Neural crest cell (in vitro differentiated cells): ENCODE measurements around the gene SLC35F1. TPM values are rescaled to one million over a fixed set of nuclear protein-coding genes. Genes with fewer than 3 reads are reported as not detected.
A peak's percentile ranks its signal among the peaks of the same experiment; 100 is the strongest.

Experiments
- DNase-seq: peaks from one replicate; pipeline ENCODE4 v3.0.0; 2021; ENCODE audit warnings: low read depth, mixed read lengths, low spot score
- H3K27ac Mint-ChIP-seq: one replicate; pipeline ENCODE4 v1.8.0; 2021; ENCODE audit warnings: mild to moderate bottlenecking, mixed read lengths; ENCODE audit not compliant: unreplicated experiment
- H3K27me3 Mint-ChIP-seq: 2 replicates; pipeline ENCODE4 v1.8.0; 2021; ENCODE audit warnings: low read depth, mild to moderate bottlenecking, mixed read lengths
- H3K36me3 Mint-ChIP-seq: 2 replicates; pipeline ENCODE4 v1.8.0; 2021; ENCODE audit warnings: low read depth, mild to moderate bottlenecking, mixed read lengths
- H3K4me1 Mint-ChIP-seq: 2 replicates; pipeline ENCODE4 v1.8.0; 2021; ENCODE audit warnings: mixed read lengths
- H3K4me3 Mint-ChIP-seq: one replicate; pipeline ENCODE4 v1.8.0; 2021; ENCODE audit warnings: mild to moderate bottlenecking, mixed read lengths
- H3K9me3 Mint-ChIP-seq: 2 replicates; pipeline ENCODE4 v1.8.0; 2021; ENCODE audit warnings: mixed read lengths
- total RNA-seq: library from RNA; stranded (reverse); gene quantifications from 2 replicates; pipeline ENCODE4 v1.2.1, GENCODE V29; 2021
- TF ChIP-seq, protein P1 (sequence below): fragments of 200-600 bp; sonication (generic); conservative IDR thresholded peaks from 2 replicates; pipeline ENCODE4 v1.5.0; 2021; ENCODE audit warnings: antibody characterized with exemption, mild to moderate bottlenecking

Gene SLC35F1
- total RNA-seq, 1 donor from 2014 or later, result 41.4 TPM

GRCh38 chr6:118080547-118080946 is 173.5 kb downstream of the SLC35F1 start:
- H3K4me1 Mint-ChIP-seq, result peaks cover 24% of the 10 kb centered on the region

DNA sequence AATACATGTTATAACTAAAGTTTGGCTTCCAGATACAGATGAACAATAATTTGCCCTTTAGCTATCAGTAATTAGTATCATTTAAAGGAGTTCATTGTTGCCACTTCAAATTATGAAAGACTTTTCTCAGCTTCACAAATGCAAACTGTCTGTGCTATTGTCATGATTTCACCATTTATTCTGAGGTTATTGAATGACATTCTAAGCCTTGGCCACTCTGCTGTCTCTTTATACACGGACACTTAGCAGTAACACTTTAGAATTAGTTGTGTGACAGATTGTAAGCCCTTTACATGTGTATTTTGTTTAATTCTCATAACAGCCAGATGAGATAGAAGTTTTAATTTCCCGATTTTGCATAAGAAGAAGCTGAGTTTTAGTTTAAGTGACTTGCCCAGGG is 176.6 kb downstream of the SLC35F1 start:
- TF ChIP-seq, protein P1, sequence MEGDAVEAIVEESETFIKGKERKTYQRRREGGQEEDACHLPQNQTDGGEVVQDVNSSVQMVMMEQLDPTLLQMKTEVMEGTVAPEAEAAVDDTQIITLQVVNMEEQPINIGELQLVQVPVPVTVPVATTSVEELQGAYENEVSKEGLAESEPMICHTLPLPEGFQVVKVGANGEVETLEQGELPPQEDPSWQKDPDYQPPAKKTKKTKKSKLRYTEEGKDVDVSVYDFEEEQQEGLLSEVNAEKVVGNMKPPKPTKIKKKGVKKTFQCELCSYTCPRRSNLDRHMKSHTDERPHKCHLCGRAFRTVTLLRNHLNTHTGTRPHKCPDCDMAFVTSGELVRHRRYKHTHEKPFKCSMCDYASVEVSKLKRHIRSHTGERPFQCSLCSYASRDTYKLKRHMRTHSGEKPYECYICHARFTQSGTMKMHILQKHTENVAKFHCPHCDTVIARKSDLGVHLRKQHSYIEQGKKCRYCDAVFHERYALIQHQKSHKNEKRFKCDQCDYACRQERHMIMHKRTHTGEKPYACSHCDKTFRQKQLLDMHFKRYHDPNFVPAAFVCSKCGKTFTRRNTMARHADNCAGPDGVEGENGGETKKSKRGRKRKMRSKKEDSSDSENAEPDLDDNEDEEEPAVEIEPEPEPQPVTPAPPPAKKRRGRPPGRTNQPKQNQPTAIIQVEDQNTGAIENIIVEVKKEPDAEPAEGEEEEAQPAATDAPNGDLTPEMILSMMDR, result no peak
- Mint-ChIP-seq H3K27me3 (no peaks in the 10 kb centered on the region), H3K4me3 (no peak overlapping the region), H3K27ac (no peak overlapping the region), H3K4me1 (peaks cover 29% of the 10 kb centered on the region), H3K9me3 (peaks cover 2% of the 10 kb centered on the region), H3K36me3 (peaks cover 3% of the 10 kb centered on the region)
- no peak for DNase-seq

More at GRCh38 chr6:118080547-118080946, 173.5 kb downstream of the SLC35F1 start:
- Mint-ChIP-seq H3K27ac (no peak overlapping the region), H3K27me3 (no peaks in the 10 kb centered on the region), H3K36me3 (peaks cover 6% of the 10 kb centered on the region), H3K9me3 (peaks cover 5% of the 10 kb centered on the region), H3K4me3 (no peak overlapping the region)
- DNase-seq, result no peak
- TF ChIP-seq, protein P1, result peak; percentile 49

GRCh38 chr6:118085665-118086064 is 178.6 kb downstream of the SLC35F1 start:
- Mint-ChIP-seq H3K4me1 (peaks cover 20% of the 10 kb centered on the region), H3K4me3 (no peak overlapping the region), H3K27ac (no peak overlapping the region), H3K27me3 (no peaks in the 10 kb centered on the region), H3K36me3 (peaks cover 17% of the 10 kb centered on the region), H3K9me3 (peaks cover 8% of the 10 kb centered on the region)
- DNase-seq, result no peak
- TF ChIP-seq, protein P1, result no peak

DNA sequence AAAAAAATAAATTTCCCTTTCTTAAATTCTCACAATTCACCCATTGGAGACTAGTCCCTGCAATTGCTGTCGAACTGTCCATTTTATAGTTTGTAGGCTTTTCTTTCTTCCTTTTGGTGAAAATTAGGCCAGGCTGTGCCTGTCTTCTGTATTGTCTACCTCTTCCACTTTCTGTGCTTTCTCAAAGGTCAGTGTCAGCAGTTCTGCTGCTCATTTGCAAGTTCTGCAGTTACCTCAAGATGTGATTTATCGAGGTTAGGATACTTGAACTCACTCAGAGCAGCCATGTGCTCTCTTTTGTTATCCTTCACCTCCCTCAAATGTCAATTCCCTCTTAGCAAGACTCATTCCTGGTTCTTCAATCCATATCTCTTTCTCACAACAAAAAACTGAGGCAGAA is 179.1 kb downstream of the SLC35F1 start:
- Mint-ChIP-seq H3K27me3 (no peaks in the 10 kb centered on the region), H3K9me3 (peaks cover 12% of the 10 kb centered on the region), H3K4me3 (no peak overlapping the region), H3K27ac (no peak overlapping the region), H3K36me3 (peaks cover 22% of the 10 kb centered on the region), H3K4me1 (peaks cover 18% of the 10 kb centered on the region)
- TF ChIP-seq, protein P1, result no peak
- no peak for DNase-seq

DNA sequence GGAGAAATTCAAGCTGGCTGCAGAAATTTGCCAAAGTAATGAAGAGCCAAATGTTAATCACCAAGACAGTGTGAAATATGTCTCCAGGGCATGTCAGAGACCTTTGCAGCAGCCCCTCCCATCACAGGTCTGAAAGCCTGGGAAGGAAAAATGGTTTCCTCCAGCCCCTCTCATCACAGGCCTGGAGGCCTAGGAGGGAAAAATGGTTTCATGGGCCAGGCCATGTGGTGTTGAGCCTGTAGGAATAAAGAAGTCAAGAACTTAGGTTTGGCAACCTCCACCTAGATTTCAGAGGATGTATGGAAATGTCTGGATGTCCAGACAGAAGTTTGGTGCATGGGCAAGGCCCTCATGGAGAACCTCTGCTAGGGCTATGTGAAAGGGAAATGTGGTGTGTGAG is 185.0 kb downstream of the SLC35F1 start:
- peaks cover 29% of the 10 kb centered on the region for H3K9me3 Mint-ChIP-seq
- TF ChIP-seq, protein P1, result no peak
- H3K27me3 Mint-ChIP-seq, result no peaks in the 10 kb centered on the region
- DNase-seq, result no peak
- no peak overlapping the region for H3K27ac Mint-ChIP-seq
- H3K4me3 Mint-ChIP-seq, result no peak overlapping the region
- H3K36me3 Mint-ChIP-seq, result peaks cover 52% of the 10 kb centered on the region
- peaks cover 11% of the 10 kb centered on the region for H3K4me1 Mint-ChIP-seq

GRCh38 chr6:118097576-118097975 is 190.5 kb downstream of the SLC35F1 start:
- no peak overlapping the region for H3K27ac Mint-ChIP-seq
- TF ChIP-seq, protein P1, result no peak
- H3K4me3 Mint-ChIP-seq, result no peak overlapping the region
- DNase-seq, result no peak
- peaks cover 26% of the 10 kb centered on the region for H3K36me3 Mint-ChIP-seq
- peaks cover 13% of the 10 kb centered on the region for H3K9me3 Mint-ChIP-seq
- H3K4me1 Mint-ChIP-seq, result peaks cover 24% of the 10 kb centered on the region
- H3K27me3 Mint-ChIP-seq, result no peaks in the 10 kb centered on the region
